GM20000 (cell line): ENCODE measurements around the gene EMID1.

ENCODE experiments used
- DNase-seq: peaks from one replicate; pipeline ENCODE4 v3.0.0; 2012; ENCODE audit warnings: low spot score
- CTCF ChIP-seq: IDR thresholded peaks from 2 replicates; pipeline ENCODE4 v1.5.1; 2012; ENCODE audit warnings: mild to moderate bottlenecking, control low read depth; ENCODE audit errors: extremely low read depth, missing control alignments

Gene EMID1

GRCh38 chr22:29207562-29208501, 2.1 kb downstream of the EMID1 start:
- TF ChIP-seq CTCF, result no peak
- DNase-seq, result no peak

DNA sequence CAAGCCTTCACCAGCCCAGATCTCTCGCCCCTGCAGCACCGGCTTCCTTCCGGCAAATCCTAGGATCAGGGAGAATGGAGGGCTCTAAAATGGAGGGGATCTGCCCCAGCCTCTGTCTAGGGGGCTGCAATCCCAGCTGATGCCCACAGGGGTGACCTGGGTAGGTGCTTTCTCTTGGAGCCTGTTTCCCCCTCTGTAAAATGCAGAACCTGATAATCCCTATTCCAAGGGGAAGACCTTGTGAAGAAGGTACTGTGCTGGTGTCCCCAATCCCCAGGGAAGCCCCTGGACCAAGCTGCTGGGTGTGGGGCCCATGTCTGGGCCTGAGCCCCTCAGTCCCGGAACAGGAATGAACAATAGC, 2.8 kb downstream of the EMID1 start:
- no peak for DNase-seq

GRCh38 chr22:29208879-29209623, 3.4 kb downstream of the EMID1 start:
- TF ChIP-seq CTCF, result no peak
- no peak for DNase-seq

More for the DNA sequence above, 2.8 kb downstream of the EMID1 start:
- no peak for TF ChIP-seq CTCF

DNA sequence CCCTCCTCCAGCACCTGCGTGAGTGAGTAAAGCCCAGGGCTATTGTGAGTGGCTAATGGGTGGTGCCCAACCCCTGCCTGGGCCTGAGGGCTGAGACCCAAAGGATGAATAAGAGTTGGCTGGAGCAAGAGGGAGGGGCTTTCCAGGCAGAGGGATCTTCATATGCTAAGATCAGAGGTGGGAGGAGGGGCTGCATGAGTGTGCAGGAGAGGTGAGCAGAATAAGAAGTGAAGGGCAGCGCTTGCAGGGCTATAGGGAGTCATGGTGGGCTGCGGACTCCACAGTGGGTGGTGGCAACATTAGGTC, 3.9 kb downstream of the EMID1 start:
- DNase-seq, result no peak
- no peak for TF ChIP-seq CTCF

DNA sequence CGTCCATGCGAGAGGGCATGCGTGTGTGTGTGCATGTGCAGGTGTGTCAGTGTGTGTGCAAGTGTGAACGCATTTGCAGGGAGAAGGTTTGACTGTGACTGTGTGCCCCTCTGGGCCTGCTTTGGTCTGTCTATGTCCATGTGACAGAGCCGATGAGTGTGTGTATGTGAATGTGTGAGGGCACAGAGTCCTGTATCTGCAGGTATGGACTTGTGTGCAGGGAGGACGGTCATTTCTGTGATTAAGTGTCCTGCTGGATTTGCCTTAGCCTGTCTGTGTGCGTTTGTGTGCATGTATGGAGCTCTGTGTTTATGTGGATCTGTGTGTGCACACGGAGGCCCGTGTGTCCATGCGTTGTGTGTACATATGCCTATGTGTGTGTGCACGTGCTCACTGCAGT, 5.4 kb downstream of the EMID1 start:
- no peak for TF ChIP-seq CTCF
- no peak for DNase-seq

- no peak for TF ChIP-seq CTCF
- DNase-seq, result no peak
Measured at GRCh38 chr22:29211466-29211865, 5.8 kb downstream of the EMID1 start.

DNA sequence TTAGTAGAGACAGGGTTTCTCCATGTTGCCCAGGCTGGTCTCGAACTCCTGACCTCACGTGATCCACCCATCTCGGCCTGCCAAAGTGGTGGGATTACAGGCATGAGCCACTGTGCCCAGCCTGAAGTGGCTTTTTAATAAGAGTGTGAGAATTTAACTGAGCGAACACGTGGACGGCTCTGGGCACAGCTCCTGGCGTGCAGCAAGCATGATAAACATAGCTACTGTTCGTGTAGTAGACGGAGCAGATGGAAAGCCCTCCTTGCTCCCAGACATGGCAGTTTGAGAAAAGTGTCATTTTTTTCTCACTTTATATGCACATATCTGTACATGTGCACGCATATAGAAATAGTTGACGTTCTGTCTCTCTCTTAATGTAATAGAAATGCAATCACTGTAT, 7.0 kb downstream of the EMID1 start:
- no peak for DNase-seq
- no peak for TF ChIP-seq CTCF
